GM21786 (cell line): ENCODE measurements around the gene COL20A1.

Experiments used
- ATAC-seq: cut with Tn5 transposase; IDR thresholded peaks from one replicate; pipeline ENCODE4 v1.9.1; 2021; ENCODE audit not compliant: unreplicated experiment

Gene COL20A1

GRCh38 chr20:63277466-63278272 lies 15.3 kb upstream of the COL20A1 start:
- ATAC-seq, result no peak

GRCh38 chr20:63278661-63279060 lies 14.3 kb upstream of the COL20A1 start:
- ATAC-seq, result no peak

GRCh38 chr20:63279931-63280330 lies 13.1 kb upstream of the COL20A1 start:
- no peak for ATAC-seq

GRCh38 chr20:63280371-63280770 lies 12.6 kb upstream of the COL20A1 start:
- ATAC-seq, result no peak

- no peak for ATAC-seq
These were observed 11.9 kb upstream of the COL20A1 start for GRCh38 chr20:63280929-63281545.

GRCh38 chr20:63281742-63282665 lies 11.0 kb upstream of the COL20A1 start:
- ATAC-seq, result no peak

GRCh38 chr20:63282946-63283345 lies 10.0 kb upstream of the COL20A1 start:
- no peak for ATAC-seq

GRCh38 chr20:63283397-63284082 lies 9.4 kb upstream of the COL20A1 start:
- ATAC-seq, result no peak

- no peak for ATAC-seq
These were observed 8.9 kb upstream of the COL20A1 start for GRCh38 chr20:63284083-63284440.

GRCh38 chr20:63284544-63284949 lies 8.4 kb upstream of the COL20A1 start:
- no peak for ATAC-seq

- ATAC-seq, result no peak
These were observed 7.9 kb upstream of the COL20A1 start for GRCh38 chr20:63284981-63285524.

GRCh38 chr20:63285636-63286615 lies 7.1 kb upstream of the COL20A1 start:
- no peak for ATAC-seq

- no peak for ATAC-seq
These were observed 5.9 kb upstream of the COL20A1 start for GRCh38 chr20:63286781-63287696.

GRCh38 chr20:63287697-63288580 lies 5.0 kb upstream of the COL20A1 start:
- ATAC-seq, result no peak

- ATAC-seq, result no peak
These were observed 4.3 kb upstream of the COL20A1 start for GRCh38 chr20:63288581-63289251.

GRCh38 chr20:63289311-63290135 lies 3.5 kb upstream of the COL20A1 start:
- ATAC-seq, result no peak
